GM12892 (cell line): Measurements from ENCODE around the gene GRIN3A.

Source experiments
- POLR2AphosphoS5 ChIP-seq: IDR thresholded peaks from 2 replicates; pipeline ENCODE4 v1.6.1; 2011; ENCODE audit warnings: low read depth, low read length, control low read depth
- TAF1 ChIP-seq: IDR thresholded peaks from 2 replicates; pipeline ENCODE4 v1.6.1; 2011; ENCODE audit warnings: low read depth, mild to moderate bottlenecking, control low read depth, low read length, borderline replicate concordance

DNA sequence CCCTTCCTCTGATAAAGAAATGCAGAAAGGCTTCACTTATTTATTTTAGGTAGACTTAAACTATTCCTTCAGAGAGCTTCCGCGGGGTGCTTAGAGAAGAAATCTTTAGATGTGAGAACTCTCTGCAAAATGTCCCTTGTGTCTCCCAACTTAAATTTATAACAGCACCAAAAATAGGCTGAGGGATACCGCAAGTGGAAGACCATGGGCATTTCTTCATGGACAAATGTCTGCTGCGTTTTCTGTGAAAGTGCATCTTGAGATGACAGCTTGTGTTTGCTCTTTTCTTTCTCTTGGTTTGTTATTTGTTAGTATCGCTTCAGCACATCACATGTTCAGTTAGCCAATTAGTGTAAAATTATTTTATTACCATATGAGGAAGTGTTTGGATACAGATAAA lies 15.3 kb upstream of the GRIN3A start:
- TF ChIP-seq POLR2AphosphoS5 (no peak), TAF1 (no peak)
